A673 (cell line): Measurements from ENCODE around the gene NINJ1.

Experiments
- CTCF ChIP-seq: fragments of 300-800, 200-600 bp; sonication (generic); conservative IDR thresholded peaks from 2 replicates; pipeline ENCODE4 v1.5.1; 2017; ENCODE audit warnings: low read depth, mild to moderate bottlenecking, antibody characterized with exemption, low read length, moderate library complexity, mixed read lengths
- EZH2 ChIP-seq: fragments of 200-600 bp; sonication (generic); IDR thresholded peaks from 2 replicates; pipeline ENCODE4 v1.6.1; 2017; ENCODE audit warnings: borderline replicate concordance, low read depth, mild to moderate bottlenecking, mixed read lengths, antibody characterized with exemption, low read length; ENCODE audit not compliant: poor library complexity, severe bottlenecking

GRCh38 chr9:93079371-93079770 is 54.7 kb downstream of the NINJ1 start:
- TF ChIP-seq CTCF = no peak
- no peak for TF ChIP-seq EZH2
